Natural killer cell (primary cell): ENCODE measurements around the gene DIRAS1. TPM values are rescaled to one million over a fixed set of nuclear protein-coding genes. Genes with fewer than 3 reads are reported as not detected.
A peak's percentile ranks its signal among the peaks of the same experiment; 100 is the strongest.

Source experiments
- ATAC-seq, 3 donors: fragments of 150-1000 bp in 2 of 3; fragments of 200-7000 bp in 1 of 3; cut with Tn5 transposase; 1 replicate in 1 of 3; 2 replicates in 2 of 3; pipeline ENCODE4 v1.10.0; 2021; ENCODE audit warnings: mild to moderate bottlenecking in 2 of 3, moderate library complexity in 2 of 3
- DNase-seq, 2 donors: peaks; one replicate each; pipeline versions ENCODE4 v3.0.0 to v3.0.0-alpha.2; 2013 to 2021; ENCODE audit warnings: mixed read lengths in 1 of 2
- H3K27ac ChIP-seq: one replicate; pipeline ENCODE4 v1.5.1; 2013; ENCODE audit warnings: mild to moderate bottlenecking, low read length
- H3K27me3 ChIP-seq: one replicate; pipeline ENCODE4 v1.6.1; 2013; ENCODE audit warnings: low read length; ENCODE audit not compliant: control insufficient read depth, insufficient read depth
- H3K36me3 ChIP-seq: one replicate; pipeline ENCODE4 v1.6.1; 2013; ENCODE audit warnings: low read length; ENCODE audit not compliant: control insufficient read depth, insufficient read depth
- H3K4me1 ChIP-seq: one replicate; pipeline ENCODE4 v1.6.1; 2013; ENCODE audit warnings: low read length; ENCODE audit not compliant: control insufficient read depth, insufficient read depth
- H3K4me3 ChIP-seq: one replicate; pipeline ENCODE4 v1.5.1; 2013; ENCODE audit warnings: low read length
- H3K9me3 ChIP-seq: one replicate; pipeline ENCODE4 v1.6.1; 2013; ENCODE audit warnings: low read length; ENCODE audit not compliant: control insufficient read depth, insufficient read depth
- H3K27ac Mint-ChIP-seq, 2 donors: one replicate each; pipeline ENCODE4 v1.8.0; 2022; ENCODE audit warnings: mild to moderate bottlenecking in 2 of 2, mixed read lengths in 2 of 2, moderate library complexity in 1 of 2
- H3K27me3 Mint-ChIP-seq, 2 donors: one replicate each; pipeline ENCODE4 v1.8.0; 2022; ENCODE audit warnings: low read depth in 2 of 2, mixed read lengths in 2 of 2
- H3K36me3 Mint-ChIP-seq: one replicate; pipeline ENCODE4 v1.8.0; 2022; ENCODE audit warnings: mixed read lengths
- H3K4me1 Mint-ChIP-seq, 2 donors: one replicate each; pipeline ENCODE4 v1.8.0; 2022; ENCODE audit warnings: mixed read lengths in 2 of 2
- H3K4me3 Mint-ChIP-seq: one replicate; pipeline ENCODE4 v1.8.0; 2022; ENCODE audit warnings: mild to moderate bottlenecking, moderate library complexity, mixed read lengths
- H3K9me3 Mint-ChIP-seq, 2 donors: one replicate each; pipeline ENCODE4 v1.8.0; 2022; ENCODE audit warnings: mixed read lengths in 2 of 2
- CTCF ChIP-seq: fragments of 200-600 bp; IDR thresholded peaks from one replicate; pipeline ENCODE4 v1.8.0; 2022; ENCODE audit warnings: antibody characterized with exemption
- WGBS: methylation state at CpG from one replicate; pipeline ENCODE4 v1.1.7; 2013; ENCODE audit warnings: missing lambda C conversion rate; ENCODE audit not compliant: insufficient coverage; 5-methylcytosine and 5-hydroxymethylcytosine counted together
- intact Hi-C: fragments of 100-400 bp; cut with micrococcal nuclease; formaldehyde crosslinking; loops from one replicate; pipeline ENCODE4 v1.14.2; 2022
- total RNA-seq, 4 donors: library from RNA; stranded (reverse); fragments of 120-200 nt in 1 of 4; gene quantifications; one replicate each; pipeline versions ENCODE4 v1.2.3 to v1.2.4, GENCODE V29; 2013 to 2022

The DIRAS1 gene
- total RNA-seq, 3 donors from 2014 or later (not counting 1 experiment from before 2014, with no cell fraction given) = 0.12 to 0.48 (median 0.18) TPM

DNA sequence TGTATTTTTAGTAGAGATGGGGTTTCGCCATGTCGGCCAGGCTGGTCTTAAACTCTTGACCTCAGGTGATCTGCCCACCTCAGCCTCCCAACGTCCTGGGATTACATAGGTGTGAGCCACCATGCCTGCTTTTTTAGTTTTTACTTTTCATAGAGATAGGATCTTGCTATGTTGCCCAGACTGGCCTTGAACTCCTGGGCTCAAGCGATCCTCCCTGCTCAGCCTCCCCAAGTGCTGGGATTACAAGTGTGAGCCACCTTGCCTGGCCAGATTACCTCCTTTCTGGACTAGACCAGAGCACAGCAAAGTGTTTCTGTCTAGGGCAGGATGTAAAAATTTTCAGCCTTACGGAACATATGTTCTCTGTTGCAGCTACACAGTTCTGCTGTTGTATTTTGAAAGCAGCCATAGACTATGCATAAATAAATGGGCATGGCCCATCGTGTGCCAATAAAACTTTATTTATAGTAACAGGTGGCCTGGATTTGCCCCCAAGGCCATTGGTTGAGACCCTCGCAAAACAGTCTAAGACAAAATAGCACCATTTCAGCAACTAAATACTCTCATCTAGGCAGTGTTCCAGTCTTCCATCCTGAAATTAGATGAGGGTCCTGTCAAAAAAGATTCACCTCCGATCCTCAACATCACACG lies 54.7 kb downstream of the DIRAS1 start:
- no peaks in the 10 kb centered on the region for H3K36me3 Mint-ChIP-seq
- no peaks in the 10 kb centered on the region for H3K4me1 Mint-ChIP-seq
- H3K27ac ChIP-seq = no peak overlapping the region
- WGBS = 94% methylated on average over 9 of the region's 9 CpGs
- no peaks in the 10 kb centered on the region for H3K9me3 Mint-ChIP-seq
- peaks cover 12% of the 10 kb centered on the region for H3K4me1 ChIP-seq
- no peaks in the 10 kb centered on the region for H3K27me3 ChIP-seq
- no peaks in the 10 kb centered on the region for H3K27me3 Mint-ChIP-seq
- ATAC-seq = no peak
- peaks cover 3% of the 10 kb centered on the region for H3K9me3 ChIP-seq
- DNase-seq = no peak
- no peaks in the 10 kb centered on the region for H3K36me3 ChIP-seq
- H3K27ac Mint-ChIP-seq = no peak overlapping the region
- intact Hi-C loops = no loop called here
- no peak overlapping the region for H3K4me3 Mint-ChIP-seq
- no peak overlapping the region for H3K4me3 ChIP-seq
- no peak for TF ChIP-seq CTCF

GRCh38 chr19:2665103-2665502 lies 56.1 kb downstream of the DIRAS1 start:
- Mint-ChIP-seq H3K4me3 (no peak overlapping the region), H3K27me3 (no peaks in the 10 kb centered on the region), H3K9me3 (peaks cover 0 to 2% of the 10 kb centered on the region in 2 donors), H3K27ac (no peak overlapping the region), H3K36me3 (no peaks in the 10 kb centered on the region), H3K4me1 (no peaks in the 10 kb centered on the region)
- H3K4me3 ChIP-seq = no peak overlapping the region
- no peaks in the 10 kb centered on the region for H3K36me3 ChIP-seq
- H3K27ac ChIP-seq = peak overlapping the region; percentile 85
- intact Hi-C loops = no loop called here
- WGBS = 95% methylated on average over 11 of the region's 11 CpGs
- DNase-seq (no peak), ATAC-seq (no peak)
- H3K27me3 ChIP-seq = no peaks in the 10 kb centered on the region
- TF ChIP-seq CTCF = no peak
- H3K9me3 ChIP-seq = peaks cover 4% of the 10 kb centered on the region
- peaks cover 12% of the 10 kb centered on the region for H3K4me1 ChIP-seq

Other genes with a start within 250 kb of the DIRAS1 start
- gene GADD45B, start 245.2 kb downstream of the DIRAS1 start, total RNA-seq = 100 to 1,000 TPM; 198 to 247 (median 212) TPM
- 1 to 10 TPM in 2 of 3 donors, under 1 TPM in 1; 0.75 to 4.8 (median 1.5) TPM for gene GNG7, start 18.7 kb downstream of the DIRAS1 start, total RNA-seq
- gene SLC39A3, start 18.6 kb upstream of the DIRAS1 start, total RNA-seq = 10 to 100 TPM; 14.8 to 29.4 (median 19.6) TPM
- 10 to 100 TPM; 35.2 to 38.1 (median 36.2) TPM for gene SGTA, start 61.9 kb upstream of the DIRAS1 start, total RNA-seq
- 10 to 100 TPM; 31.6 to 44.0 (median 33.4) TPM for gene THOP1, start 64.1 kb upstream of the DIRAS1 start, total RNA-seq
- 1 to 10 TPM; 3.4 to 5.6 (median 3.7) TPM for gene ZNF554, start 98.5 kb upstream of the DIRAS1 start, total RNA-seq
- gene ZNF555, start 120.1 kb upstream of the DIRAS1 start, total RNA-seq = 1 to 10 TPM; 2.0 to 4.6 (median 2.9) TPM
- gene ZNF556, start 146.0 kb upstream of the DIRAS1 start, total RNA-seq = not detected
- gene ZNF57, start 179.6 kb upstream of the DIRAS1 start, total RNA-seq = 1 to 10 TPM; 4.4 to 7.5 (median 4.7) TPM
- 1 to 10 TPM; 6.0 to 9.2 (median 6.8) TPM for gene ZNF77, start 223.6 kb upstream of the DIRAS1 start, total RNA-seq